ENCODE results near the gene ADAT1.

DNA sequence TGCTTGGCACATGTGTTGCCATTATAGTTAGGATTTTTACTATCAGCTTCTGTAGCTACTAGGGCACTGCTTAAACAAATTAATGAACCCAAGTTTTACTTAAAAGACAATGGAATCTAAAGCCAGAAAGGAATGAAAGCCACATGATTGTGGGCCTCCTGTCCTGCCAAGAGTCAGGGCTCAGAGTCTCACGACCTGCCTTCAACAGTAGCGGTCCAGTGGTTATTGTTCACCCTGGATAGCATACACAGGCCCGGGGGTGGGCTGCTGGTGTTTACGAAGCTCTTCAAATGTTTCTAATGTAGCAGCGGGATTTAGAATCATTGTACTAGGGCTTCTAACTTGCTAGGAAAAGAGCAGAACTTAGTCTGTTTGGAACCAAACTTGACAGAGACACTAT lies 49.1 kb downstream of the ADAT1 start:
- TF ChIP-seq ZNF384 (IDR thresholded peaks at IDR 0.05) (no peak), FOXM1 (IDR thresholded peaks at IDR 0.05; ENCODE audit: borderline replicate concordance) (no peak), BHLHE40 (IDR thresholded peaks at IDR 0.05; ENCODE audit: borderline replicate concordance) (no peak), FOXA1 (IDR thresholded peaks at IDR 0.05) (no peak), SUZ12 (IDR thresholded peaks at IDR 0.05) (no peak), SP1 (IDR thresholded peaks at IDR 0.05) (no peak), ARNT (IDR thresholded peaks at IDR 0.05) (no peak), LEF1 (IDR thresholded peaks at IDR 0.05; ENCODE audit: borderline replicate concordance) (no peak), CTBP1 (IDR thresholded peaks at IDR 0.05; ENCODE audit: borderline replicate concordance) (no peak), FOXK2 (IDR thresholded peaks at IDR 0.05) (no peak)
- TF ChIP-seq, protein P1, sequence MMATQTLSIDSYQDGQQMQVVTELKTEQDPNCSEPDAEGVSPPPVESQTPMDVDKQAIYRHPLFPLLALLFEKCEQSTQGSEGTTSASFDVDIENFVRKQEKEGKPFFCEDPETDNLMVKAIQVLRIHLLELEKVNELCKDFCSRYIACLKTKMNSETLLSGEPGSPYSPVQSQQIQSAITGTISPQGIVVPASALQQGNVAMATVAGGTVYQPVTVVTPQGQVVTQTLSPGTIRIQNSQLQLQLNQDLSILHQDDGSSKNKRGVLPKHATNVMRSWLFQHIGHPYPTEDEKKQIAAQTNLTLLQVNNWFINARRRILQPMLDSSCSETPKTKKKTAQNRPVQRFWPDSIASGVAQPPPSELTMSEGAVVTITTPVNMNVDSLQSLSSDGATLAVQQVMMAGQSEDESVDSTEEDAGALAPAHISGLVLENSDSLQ (IDR thresholded peaks at IDR 0.05): no peak

Measured in HEK293T (cell line).